H9 (cell line): ENCODE measurements around the gene ASTN1. TPM values are rescaled to one million over a fixed set of nuclear protein-coding genes. Genes with fewer than 3 reads are reported as not detected.

ENCODE experiments used
- DNase-seq: peaks from one replicate; pipeline ENCODE4 v3.0.0-alpha.2; 2017
- H2AFZ ChIP-seq: one replicate; pipeline ENCODE4 v1.6.1; 2013; ENCODE audit warnings: mild to moderate bottlenecking, low read length, control low read depth, moderate library complexity
- H2AK5ac ChIP-seq: 2 replicates; pipeline ENCODE4 v1.6.1; 2013; ENCODE audit warnings: low read length, control low read depth, mixed read lengths; ENCODE audit not compliant: insufficient read length
- H2BK120ac ChIP-seq: one replicate; pipeline ENCODE4 v1.6.1; 2013; ENCODE audit warnings: low read depth, mild to moderate bottlenecking, low read length, control low read depth, inconsistent platforms; ENCODE audit not compliant: poor library complexity, severe bottlenecking
- H2BK12ac ChIP-seq: 2 replicates; pipeline ENCODE4 v1.6.1; 2013; ENCODE audit warnings: low read length, control low read depth, mixed read lengths, low read depth; ENCODE audit not compliant: insufficient read length
- H2BK15ac ChIP-seq: 2 replicates; pipeline ENCODE4 v1.6.1; 2013; ENCODE audit warnings: low read depth, low read length, control low read depth
- H2BK20ac ChIP-seq: one replicate; pipeline ENCODE4 v1.6.1; 2013; ENCODE audit warnings: low read depth, mild to moderate bottlenecking, low read length, control low read depth, inconsistent platforms; ENCODE audit not compliant: poor library complexity, severe bottlenecking
- H2BK5ac ChIP-seq: 2 replicates; pipeline ENCODE4 v1.6.1; 2013; ENCODE audit warnings: low read length, control low read depth, mixed read lengths; ENCODE audit not compliant: insufficient read length
- H3K14ac ChIP-seq: 2 replicates; pipeline ENCODE4 v1.6.1; 2013; ENCODE audit warnings: low read length, control low read depth; ENCODE audit not compliant: insufficient read depth
- H3K18ac ChIP-seq: 2 replicates; pipeline ENCODE4 v1.6.1; 2013; ENCODE audit warnings: low read depth, mild to moderate bottlenecking, mixed read lengths, low read length, control low read depth; ENCODE audit not compliant: insufficient read length
- H3K23ac ChIP-seq: 2 replicates; pipeline ENCODE4 v1.6.1; 2013; ENCODE audit warnings: low read length, control low read depth, mixed read lengths, low read depth; ENCODE audit not compliant: insufficient read length
- H3K23me2 ChIP-seq: 2 replicates; pipeline ENCODE4 v1.6.1; 2013; ENCODE audit warnings: low read depth, mild to moderate bottlenecking, mixed read lengths, low read length, control low read depth; ENCODE audit not compliant: insufficient read length, poor library complexity, severe bottlenecking
- H3K27ac ChIP-seq: 2 replicates; pipeline ENCODE4 v1.5.1; 2013; ENCODE audit warnings: low read length, control low read depth, mixed read lengths, low read depth; ENCODE audit not compliant: insufficient read length
- H3K27me3 ChIP-seq: 2 replicates; pipeline ENCODE4 v1.6.1; 2013; ENCODE audit warnings: low read length, control low read depth, inconsistent platforms; ENCODE audit not compliant: insufficient read depth
- H3K4ac ChIP-seq: 2 replicates; pipeline ENCODE4 v1.6.1; 2013; ENCODE audit warnings: low read depth, mild to moderate bottlenecking, control low read depth, inconsistent platforms, low read length, moderate library complexity
- H3K4me1 ChIP-seq: 2 replicates; pipeline ENCODE4 v1.6.1; 2013; ENCODE audit warnings: low read length, control low read depth, inconsistent platforms; ENCODE audit not compliant: insufficient read depth
- H3K4me2 ChIP-seq: 2 replicates; pipeline ENCODE4 v1.6.1; 2013; ENCODE audit warnings: low read length, control low read depth, mixed read lengths; ENCODE audit not compliant: insufficient read length, insufficient read depth
- H3K56ac ChIP-seq: 2 replicates; pipeline ENCODE4 v1.6.1; 2013; ENCODE audit warnings: low read depth, mild to moderate bottlenecking, mixed read lengths, low read length, control low read depth; ENCODE audit not compliant: insufficient read length
- H3K79me1 ChIP-seq: 2 replicates; pipeline ENCODE4 v1.6.1; 2013; ENCODE audit warnings: low read depth, mild to moderate bottlenecking, moderate library complexity, low read length, control low read depth, inconsistent platforms; ENCODE audit not compliant: insufficient read depth, poor library complexity, severe bottlenecking
- H3K79me2 ChIP-seq: 2 replicates; pipeline ENCODE4 v1.6.1; 2013; ENCODE audit warnings: low read length, control low read depth, inconsistent platforms; ENCODE audit not compliant: insufficient read depth
- H3K9ac ChIP-seq: 2 replicates; pipeline ENCODE4 v1.6.1; 2013; ENCODE audit warnings: low read length, control low read depth, mixed read lengths; ENCODE audit not compliant: insufficient read length; ENCODE audit errors: extremely low read depth
- H3K9me3 ChIP-seq: one replicate; pipeline ENCODE4 v1.6.1; 2013; ENCODE audit warnings: low read depth, low read length, inconsistent platforms; ENCODE audit not compliant: control insufficient read depth
- H3T11ph ChIP-seq: one replicate; pipeline ENCODE4 v1.6.1; 2013; ENCODE audit warnings: mild to moderate bottlenecking, low read length, control low read depth, inconsistent platforms
- H4K20me1 ChIP-seq: one replicate; pipeline ENCODE4 v1.6.1; 2013; ENCODE audit not compliant: control insufficient read depth, insufficient read length, insufficient read depth
- H4K5ac ChIP-seq: 2 replicates; pipeline ENCODE4 v1.6.1; 2013; ENCODE audit warnings: low read depth, mild to moderate bottlenecking, mixed read lengths, low read length, control low read depth; ENCODE audit not compliant: insufficient read length
- H4K8ac ChIP-seq: replicated peaks from 2 replicates; pipeline ENCODE4 v1.6.1; 2013; ENCODE audit warnings: low read length, control low read depth, mixed read lengths, low read depth; ENCODE audit not compliant: insufficient read length
- H4K91ac ChIP-seq: 2 replicates; pipeline ENCODE4 v1.6.1; 2013; ENCODE audit warnings: low read depth, mild to moderate bottlenecking, moderate library complexity, mixed read lengths, low read length, control low read depth; ENCODE audit not compliant: insufficient read length
- H3K27ac Mint-ChIP-seq, 3 experiments: 2 replicates in 2 of 3; 3 replicates in 1 of 3; pipeline ENCODE4 v1.8.0; 2020 to 2021; ENCODE audit warnings: mixed read lengths in 3 of 3, mild to moderate bottlenecking in 1 of 3, moderate library complexity in 1 of 3
- H3K27me3 Mint-ChIP-seq: 2 replicates; pipeline ENCODE4 v1.8.0; 2021; ENCODE audit warnings: low read depth, mild to moderate bottlenecking, moderate library complexity, mixed read lengths
- H3K36me3 Mint-ChIP-seq, 3 experiments: 2 replicates in 2 of 3; 3 replicates in 1 of 3; pipeline ENCODE4 v1.8.0; 2020 to 2021; ENCODE audit warnings: low read depth in 3 of 3, mixed read lengths in 3 of 3; ENCODE audit not compliant: insufficient read depth in 1 of 3
- H3K4me1 Mint-ChIP-seq, 2 experiments: 2 replicates each; pipeline ENCODE4 v1.8.0; 2020; ENCODE audit warnings: mixed read lengths in 2 of 2
- H3K4me3 Mint-ChIP-seq, 2 experiments: 2 replicates in 1 of 2; 3 replicates in 1 of 2; pipeline ENCODE4 v1.8.0; 2020 to 2021; ENCODE audit warnings: mild to moderate bottlenecking in 2 of 2, mixed read lengths in 2 of 2, moderate library complexity in 1 of 2
- H3K9me3 Mint-ChIP-seq, 2 experiments: 2 replicates in 1 of 2; 3 replicates in 1 of 2; pipeline ENCODE4 v1.8.0; 2020; ENCODE audit warnings: mild to moderate bottlenecking in 2 of 2, mixed read lengths in 2 of 2, moderate library complexity in 1 of 2
- WGBS: extraction: QIAGEN DNeasy Blood & Tissue Kit; methylation state at CpG from one replicate; pipeline ENCODE4 v1.1.7; 2013; ENCODE audit warnings: missing lambda C conversion rate, low lambda C conversion rate, mixed read lengths; ENCODE audit not compliant: insufficient read length; ENCODE audit errors: extremely low coverage; 5-methylcytosine and 5-hydroxymethylcytosine counted together
- total RNA-seq: library from RNA; stranded (reverse); gene quantifications from 2 replicates; pipeline ENCODE4 v1.2.1, GENCODE V29; 2021
- TF ChIP-seq, protein P1 (sequence below): fragments of 200-600 bp; sonication (generic); conservative IDR thresholded peaks from 3 replicates; pipeline ENCODE4 v1.8.0; 2021; ENCODE audit warnings: antibody characterized with exemption, mild to moderate bottlenecking

ASTN1 gene
- total RNA-seq, 1 experiment from 2014 or later, result 0.98 TPM

DNA sequence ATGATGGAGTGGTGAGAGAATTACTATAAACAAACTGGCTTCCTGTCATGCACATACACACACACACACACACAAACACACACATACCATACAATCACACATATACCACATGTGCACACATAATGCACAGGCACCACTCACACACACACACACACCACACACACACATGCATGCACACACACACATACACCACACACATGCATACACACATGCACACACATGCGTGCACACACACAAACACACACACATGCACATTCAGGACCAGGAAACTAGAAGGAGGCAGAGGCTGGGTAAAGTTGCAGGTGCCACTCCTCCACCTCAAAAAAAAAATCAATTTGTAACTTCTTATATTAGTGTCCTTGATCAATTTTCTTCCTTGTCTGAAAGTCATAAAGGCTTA lies 153.0 kb downstream of the ASTN1 start:
- no peaks in the 10 kb centered on the region for H3K79me2 ChIP-seq
- Mint-ChIP-seq H3K4me1 (peaks cover 0 to 5% of the 10 kb centered on the region in 2 experiments; a peak in 2 of 4 replicates), H3K9me3 (no peaks in the 10 kb centered on the region), H3K36me3 (peaks cover 0 to 2% (median 0%) of the 10 kb centered on the region in 3 experiments; a peak in 1 of 7 replicates), H3K27me3 (peaks cover 7% of the 10 kb centered on the region), H3K27ac (no peak overlapping the region), H3K4me3 (no peak overlapping the region)
- H3K23me2 ChIP-seq, result no peaks in the 10 kb centered on the region
- H2BK5ac ChIP-seq, result no peak overlapping the region
- no peaks in the 10 kb centered on the region for H3K79me1 ChIP-seq
- H3K4ac ChIP-seq, result no peak overlapping the region
- TF ChIP-seq, protein P1, sequence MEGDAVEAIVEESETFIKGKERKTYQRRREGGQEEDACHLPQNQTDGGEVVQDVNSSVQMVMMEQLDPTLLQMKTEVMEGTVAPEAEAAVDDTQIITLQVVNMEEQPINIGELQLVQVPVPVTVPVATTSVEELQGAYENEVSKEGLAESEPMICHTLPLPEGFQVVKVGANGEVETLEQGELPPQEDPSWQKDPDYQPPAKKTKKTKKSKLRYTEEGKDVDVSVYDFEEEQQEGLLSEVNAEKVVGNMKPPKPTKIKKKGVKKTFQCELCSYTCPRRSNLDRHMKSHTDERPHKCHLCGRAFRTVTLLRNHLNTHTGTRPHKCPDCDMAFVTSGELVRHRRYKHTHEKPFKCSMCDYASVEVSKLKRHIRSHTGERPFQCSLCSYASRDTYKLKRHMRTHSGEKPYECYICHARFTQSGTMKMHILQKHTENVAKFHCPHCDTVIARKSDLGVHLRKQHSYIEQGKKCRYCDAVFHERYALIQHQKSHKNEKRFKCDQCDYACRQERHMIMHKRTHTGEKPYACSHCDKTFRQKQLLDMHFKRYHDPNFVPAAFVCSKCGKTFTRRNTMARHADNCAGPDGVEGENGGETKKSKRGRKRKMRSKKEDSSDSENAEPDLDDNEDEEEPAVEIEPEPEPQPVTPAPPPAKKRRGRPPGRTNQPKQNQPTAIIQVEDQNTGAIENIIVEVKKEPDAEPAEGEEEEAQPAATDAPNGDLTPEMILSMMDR, result no peak
- no peak overlapping the region for H3K56ac ChIP-seq
- DNase-seq, result no peak
- no peak overlapping the region for H3K27ac ChIP-seq
- H3K27me3 ChIP-seq, result no peaks in the 10 kb centered on the region
- no peak overlapping the region for H2AFZ ChIP-seq
- no peak overlapping the region for H3K9ac ChIP-seq
- H2BK120ac ChIP-seq, result no peak overlapping the region
- H3K4me1 ChIP-seq, result no peaks in the 10 kb centered on the region
- no peak overlapping the region for H3K4me2 ChIP-seq
- H3K23ac ChIP-seq, result peak overlapping the region; percentile 56
- WGBS, result no CpG with 5 or more reads among the region's 1 CpG
- peak overlapping the region; percentile 63 for H4K8ac ChIP-seq
- no peak overlapping the region for H3K14ac ChIP-seq
- H2AK5ac ChIP-seq, result no peak overlapping the region
- no peak overlapping the region for H2BK12ac ChIP-seq
- no peak overlapping the region for H2BK20ac ChIP-seq
- no peaks in the 10 kb centered on the region for H4K20me1 ChIP-seq
- peak overlapping the region; percentile 25 for H4K5ac ChIP-seq
- H4K91ac ChIP-seq, result no peak overlapping the region
- no peak overlapping the region for H3T11ph ChIP-seq
- no peak overlapping the region for H3K18ac ChIP-seq
- no peak overlapping the region for H2BK15ac ChIP-seq
- H3K9me3 ChIP-seq, result no peaks in the 10 kb centered on the region
